HG02938 (cell line): ENCODE results near the gene NOPCHAP1.
A peak's percentile ranks its signal among the peaks of the same experiment; 100 is the strongest.
"Not testable (repeated sequence)": the region's sequence is repeated elsewhere in the genome, so short reads cannot be mapped to it uniquely, and the experiment has no call there.

Experiments used
- ATAC-seq: cut with Tn5 transposase; IDR thresholded peaks from one replicate; pipeline ENCODE4 v1.9.1; 2021; ENCODE audit warnings: mild to moderate bottlenecking, moderate library complexity; ENCODE audit not compliant: unreplicated experiment

NOPCHAP1 gene, protein sequence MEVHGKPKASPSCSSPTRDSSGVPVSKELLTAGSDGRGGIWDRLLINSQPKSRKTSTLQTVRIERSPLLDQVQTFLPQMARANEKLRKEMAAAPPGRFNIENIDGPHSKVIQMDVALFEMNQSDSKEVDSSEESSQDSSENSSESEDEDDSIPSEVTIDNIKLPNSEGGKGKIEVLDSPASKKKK

DNA sequence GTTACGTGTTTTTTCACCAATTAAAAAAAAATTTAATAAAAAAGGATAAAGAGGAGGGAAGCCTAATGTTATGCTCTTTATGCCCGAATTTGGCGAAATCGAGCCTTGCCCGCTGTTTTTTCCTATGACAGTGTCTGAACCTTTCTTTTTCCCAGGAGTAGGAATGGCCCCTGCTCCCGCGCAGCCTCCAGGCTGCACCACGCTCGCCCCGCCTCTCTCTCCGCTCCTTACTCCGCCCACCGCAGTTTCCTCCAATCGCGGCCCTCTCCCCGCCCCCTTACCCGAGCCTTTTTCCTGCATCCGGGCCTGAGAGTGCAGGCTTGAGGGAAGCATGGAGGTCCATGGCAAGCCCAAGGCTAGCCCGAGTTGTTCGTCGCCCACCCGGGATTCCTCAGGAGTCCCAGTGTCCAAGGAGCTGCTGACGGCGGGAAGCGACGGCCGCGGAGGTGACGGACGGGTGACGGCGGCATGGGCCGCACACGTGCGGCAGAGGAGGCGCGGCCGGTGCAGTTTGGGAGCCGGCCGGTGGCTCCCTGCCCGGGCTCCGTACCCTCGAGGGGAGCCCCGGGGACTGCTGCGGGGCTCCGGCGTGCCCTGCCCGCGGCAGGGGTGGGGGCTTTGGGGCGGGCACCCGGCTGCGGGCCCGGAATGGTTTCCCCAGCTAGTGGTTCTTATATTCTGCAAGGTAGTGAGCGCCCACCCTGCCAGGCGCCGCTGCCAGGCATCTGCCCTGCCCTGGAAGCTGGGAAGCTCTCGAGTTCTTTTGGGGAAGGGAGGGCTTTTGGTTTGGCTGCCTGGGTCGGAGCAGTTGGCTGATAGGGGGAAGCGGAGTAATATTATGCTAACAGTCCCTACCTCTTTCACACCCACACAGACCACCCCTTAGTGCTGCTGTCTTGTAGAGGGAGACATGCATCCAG lies at the start of gene NOPCHAP1:
Gene NOPCHAP1, plus strand, starts transcription at position 295 of the 920 bp plus-strand sequence. Its CDS starts 37 bp downstream, at position 332.
- peak; percentile 95 for ATAC-seq

DNA sequence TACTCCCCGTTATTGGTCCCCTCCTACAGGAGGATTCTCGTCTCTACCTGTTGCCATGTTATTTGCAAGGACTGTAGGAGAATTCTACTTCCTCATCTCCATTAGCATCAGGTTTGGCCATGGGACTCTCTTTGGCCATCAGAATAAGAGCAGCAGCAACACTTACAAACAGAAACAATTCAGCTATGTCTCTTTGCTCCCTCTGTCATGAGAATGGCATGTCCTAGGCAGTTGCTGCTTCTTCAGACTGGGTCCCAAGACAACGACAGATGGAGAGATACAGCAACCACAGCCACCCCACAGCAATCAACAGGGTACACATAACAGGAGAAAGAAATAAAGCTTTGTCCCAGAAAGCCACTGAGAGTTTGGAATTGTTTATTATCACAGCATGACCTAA lies 47.7 kb upstream of the NOPCHAP1 start:
- no peak for ATAC-seq

DNA sequence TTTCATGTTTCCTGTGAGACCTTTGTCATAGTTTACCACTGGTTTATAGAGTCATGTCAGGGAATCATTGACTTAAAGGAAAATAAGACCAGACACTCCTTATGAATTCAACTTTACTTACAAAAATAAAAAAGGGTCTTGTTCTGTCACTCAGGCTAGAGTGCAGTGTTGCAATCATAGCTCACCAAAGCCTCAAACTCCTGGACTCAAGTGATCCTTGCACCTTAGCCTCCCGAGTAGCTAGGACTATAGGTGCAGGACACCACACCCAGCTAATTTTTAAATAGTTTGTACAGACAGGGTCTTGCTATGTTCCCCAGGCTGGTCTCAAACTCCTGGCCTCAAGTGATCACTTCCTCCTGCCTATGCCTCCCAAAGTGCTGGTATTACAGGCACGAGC lies 47.0 kb upstream of the NOPCHAP1 start:
- ATAC-seq: no peak

DNA sequence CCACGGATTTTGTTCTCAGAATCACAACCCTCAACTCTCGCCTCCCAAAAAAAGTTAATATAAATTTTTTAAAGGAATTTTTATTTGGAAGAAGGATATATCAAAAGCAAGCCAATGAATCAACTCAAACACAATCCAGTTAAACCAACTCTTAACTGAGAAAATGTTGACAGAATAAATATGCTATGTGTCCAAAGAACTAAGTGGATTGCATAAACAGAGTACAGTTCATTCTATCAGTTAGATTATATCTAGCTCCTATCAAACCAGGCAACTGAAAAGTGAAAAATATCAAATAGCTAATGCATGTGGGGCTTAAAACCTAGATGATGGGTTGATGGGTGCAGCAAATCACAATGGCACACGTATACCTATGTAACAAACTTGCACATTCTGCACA lies 44.7 kb upstream of the NOPCHAP1 start:
- ATAC-seq: no peak

DNA sequence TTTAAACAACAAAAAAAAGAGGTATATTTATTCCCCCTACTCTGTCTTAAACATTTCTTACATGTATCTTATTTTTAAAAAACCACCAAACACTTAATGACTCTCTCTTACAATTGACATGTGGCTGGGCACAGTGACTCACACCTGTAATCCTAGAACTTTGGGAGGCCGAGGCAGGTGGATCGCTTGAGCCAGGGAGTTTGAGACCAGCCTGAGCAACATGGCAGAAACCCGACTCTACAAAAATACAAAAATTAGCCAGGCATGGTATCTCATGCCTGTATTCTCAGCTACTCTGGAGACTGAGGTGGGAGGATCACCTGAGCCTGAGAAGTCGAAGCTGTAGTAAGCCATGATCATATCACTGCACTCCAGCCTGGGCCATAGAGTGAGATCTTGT lies 44.0 kb upstream of the NOPCHAP1 start:
- ATAC-seq: no peak

DNA sequence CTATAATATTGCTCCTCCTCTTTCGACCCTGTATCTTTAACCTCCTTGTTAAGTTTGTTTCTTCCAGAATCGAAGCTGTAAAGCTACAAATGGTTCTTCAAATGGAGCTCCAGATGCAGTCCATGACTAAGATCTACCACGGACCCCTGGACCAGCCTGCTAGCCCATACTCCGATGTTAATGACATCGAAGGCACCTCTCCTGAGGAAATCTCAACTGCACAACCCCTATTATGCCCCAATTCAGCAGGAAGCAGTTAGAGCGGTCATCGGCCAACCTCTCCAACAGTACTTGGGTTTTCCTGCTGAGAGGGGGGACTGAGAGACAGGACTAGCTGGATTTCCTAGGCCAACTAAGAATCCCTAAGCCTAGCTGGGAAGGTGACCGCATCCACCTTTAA lies 42.7 kb upstream of the NOPCHAP1 start:
- not testable (repeated sequence) for ATAC-seq

DNA sequence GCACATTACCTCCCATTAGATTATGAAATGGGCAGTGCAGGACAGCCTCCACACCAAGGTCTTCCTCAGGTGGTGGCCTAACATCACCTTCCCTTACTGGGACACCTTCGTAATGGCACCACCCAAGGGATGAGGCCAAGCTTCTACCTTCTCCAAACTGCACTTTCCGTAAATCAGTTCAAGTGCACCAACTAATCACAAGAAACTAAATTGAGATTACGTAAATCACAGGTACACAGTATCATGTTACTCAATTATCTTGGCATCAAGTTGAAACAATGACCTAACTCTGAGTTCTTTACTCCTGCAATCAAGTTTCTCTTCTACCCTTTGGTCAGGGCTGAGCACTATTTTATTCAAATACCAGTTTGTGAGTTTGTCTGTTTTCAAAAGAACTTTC lies 41.9 kb upstream of the NOPCHAP1 start:
- no peak for ATAC-seq

DNA sequence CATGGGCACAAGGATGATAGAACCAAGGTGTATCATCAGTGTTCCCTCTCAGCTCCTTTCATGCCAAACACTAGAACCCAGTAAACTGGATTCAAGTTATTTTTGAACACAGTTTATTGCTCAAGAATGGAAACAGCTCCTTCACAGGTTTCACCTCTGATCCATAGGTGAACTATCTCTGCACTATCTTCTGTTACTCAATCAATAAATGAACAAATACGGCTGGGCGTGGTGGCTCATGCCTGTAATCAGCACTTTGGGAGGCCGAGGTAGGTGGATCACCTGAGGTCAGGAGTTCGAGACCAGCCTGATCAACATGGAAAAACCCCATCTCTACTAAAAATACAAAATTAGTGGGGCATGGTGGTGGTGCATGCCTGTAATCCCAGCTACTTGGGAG lies 37.4 kb upstream of the NOPCHAP1 start:
- ATAC-seq: not testable (repeated sequence)

DNA sequence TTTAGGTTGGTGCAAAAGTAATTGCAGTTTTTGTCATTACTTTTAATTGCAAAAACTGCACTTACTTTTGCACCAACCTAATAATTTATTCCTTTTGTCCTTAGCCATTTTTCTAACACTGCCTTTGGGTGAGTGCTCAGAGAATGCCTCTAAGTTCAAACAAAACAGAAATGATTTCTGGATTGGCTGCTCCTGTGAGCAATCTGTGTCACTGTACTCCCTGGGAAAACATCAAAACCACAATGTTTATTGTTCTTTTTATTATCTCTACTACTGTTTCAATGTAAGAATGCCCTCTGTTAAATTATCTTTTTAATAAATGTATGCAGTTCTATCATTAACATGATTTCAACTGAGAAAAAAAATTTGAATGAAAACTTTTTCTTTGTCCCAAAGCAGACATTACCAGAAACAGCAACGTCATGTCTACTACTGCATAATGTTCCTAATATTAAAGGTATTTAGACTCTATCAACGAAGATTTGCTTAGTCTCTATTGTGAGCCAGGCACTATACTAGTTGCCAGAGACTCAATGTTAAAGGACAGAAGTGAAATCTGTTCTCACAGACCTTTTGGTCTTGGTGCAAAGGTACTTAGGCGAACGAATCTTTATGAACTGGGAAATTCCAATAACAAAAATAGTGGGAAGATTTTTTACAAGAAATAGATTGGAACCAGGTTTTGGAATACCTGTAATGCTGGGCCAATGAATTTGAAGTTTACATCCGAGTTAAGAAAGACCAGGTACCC lies 34.2 kb upstream of the NOPCHAP1 start:
- ATAC-seq: no peak

DNA sequence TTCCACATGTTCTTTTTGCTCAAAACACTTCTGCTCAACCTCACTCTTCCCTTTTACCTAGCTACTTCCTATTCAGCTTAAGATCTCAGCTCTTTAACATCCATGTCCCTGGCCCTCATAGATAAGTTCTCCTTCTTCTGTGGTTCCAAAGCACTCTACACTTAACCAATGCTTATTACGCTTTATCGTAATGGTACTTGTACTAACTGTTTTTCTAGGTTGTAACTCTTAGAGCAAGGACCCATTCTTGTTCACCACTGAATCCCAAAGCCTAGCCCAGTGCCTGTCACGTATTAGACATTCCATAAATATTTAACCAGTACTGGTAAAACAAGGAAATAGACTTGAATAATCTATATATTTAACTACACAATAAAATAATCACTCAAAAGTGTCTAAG lies 33.3 kb upstream of the NOPCHAP1 start:
- no peak for ATAC-seq

DNA sequence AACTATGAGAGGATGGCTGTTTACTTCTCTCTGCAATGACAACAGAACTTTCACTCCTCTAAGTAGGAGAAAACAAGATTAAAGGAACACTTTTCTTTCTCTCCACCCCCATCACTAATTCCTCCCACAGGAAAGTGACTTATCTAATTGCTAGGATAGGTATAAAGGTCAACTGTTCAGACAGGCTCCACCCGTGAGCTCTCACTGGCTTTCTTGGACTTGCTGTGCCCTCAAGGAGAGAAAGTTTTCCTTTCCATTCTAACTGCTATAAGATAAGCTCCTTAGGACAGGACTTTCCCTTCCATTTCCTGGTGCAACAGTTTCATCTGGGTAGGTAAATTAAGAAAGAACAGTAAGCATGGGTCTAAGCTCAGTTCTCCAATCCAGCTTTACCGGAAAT lies 32.8 kb upstream of the NOPCHAP1 start:
- no peak for ATAC-seq

DNA sequence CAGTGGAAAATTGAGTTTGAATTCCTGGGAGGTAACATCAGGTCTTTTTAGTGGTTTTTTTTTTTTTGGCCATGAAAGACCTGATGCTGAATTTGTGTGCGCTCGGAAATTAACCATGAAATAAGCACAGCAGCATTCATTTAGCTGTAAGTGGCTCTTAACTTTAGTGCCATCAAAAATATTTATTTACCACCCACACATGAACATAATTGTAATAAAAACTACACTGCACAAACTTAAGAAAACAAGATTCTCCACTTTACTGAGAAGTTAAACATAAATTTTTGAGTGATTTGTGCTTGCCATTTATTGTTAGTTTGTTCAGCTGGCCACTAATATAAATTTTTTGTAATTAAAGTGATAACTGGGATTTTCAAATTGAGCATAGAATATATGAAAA lies 30.4 kb upstream of the NOPCHAP1 start:
- ATAC-seq: no peak

DNA sequence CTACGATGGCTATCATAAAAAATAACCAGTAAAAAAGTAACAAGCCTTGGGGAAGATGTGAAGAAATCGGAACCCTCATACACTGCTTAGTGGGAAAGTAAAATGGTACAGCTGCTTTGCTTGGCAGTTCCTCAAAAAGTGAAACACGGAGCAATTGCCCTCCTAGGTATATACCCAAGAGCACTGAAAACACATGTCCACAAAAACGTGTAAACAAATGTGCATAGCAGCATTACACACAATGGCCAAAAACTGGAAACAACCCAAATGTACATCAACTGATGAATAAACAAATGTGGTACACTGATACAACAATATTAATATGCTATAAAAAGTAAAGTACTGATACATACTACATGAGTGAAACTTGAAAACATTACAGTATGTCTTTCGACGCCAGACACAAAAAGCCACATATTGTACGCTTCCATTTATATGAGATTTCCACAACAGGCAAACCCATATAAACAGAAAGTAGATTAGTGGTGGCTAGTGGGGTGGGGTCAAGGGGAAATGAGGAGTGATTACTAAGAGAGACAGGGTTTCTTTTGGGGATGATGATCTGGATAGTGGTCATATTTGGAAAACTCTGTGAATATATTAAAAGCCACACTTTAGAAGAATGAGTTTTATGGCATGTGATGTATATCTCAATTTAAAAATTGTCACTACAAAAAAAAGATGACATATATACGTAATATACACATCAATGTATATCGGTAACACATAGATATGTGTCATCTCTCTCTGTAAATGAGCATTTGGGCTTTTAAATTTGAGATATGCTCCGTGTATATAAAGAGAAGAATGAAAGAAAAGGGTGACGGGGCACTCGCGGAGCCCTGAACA lies 29.0 kb upstream of the NOPCHAP1 start:
- ATAC-seq: no peak

DNA sequence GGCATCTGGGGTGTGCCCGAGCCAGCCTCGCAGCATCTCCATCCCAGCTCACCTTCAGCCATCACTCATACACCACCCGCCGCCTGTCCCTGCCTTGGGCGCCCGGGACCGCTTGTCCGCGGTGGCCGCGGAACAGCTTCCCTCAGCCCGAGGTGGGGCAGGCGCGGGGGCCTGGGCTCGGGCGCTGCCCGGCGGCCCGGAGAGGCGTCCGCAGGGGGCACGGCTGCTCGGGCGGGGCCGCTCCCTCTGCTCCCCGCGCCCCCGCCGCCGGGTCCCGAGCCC lies 28.5 kb upstream of the NOPCHAP1 start:
- peak; percentile 20 for ATAC-seq

DNA sequence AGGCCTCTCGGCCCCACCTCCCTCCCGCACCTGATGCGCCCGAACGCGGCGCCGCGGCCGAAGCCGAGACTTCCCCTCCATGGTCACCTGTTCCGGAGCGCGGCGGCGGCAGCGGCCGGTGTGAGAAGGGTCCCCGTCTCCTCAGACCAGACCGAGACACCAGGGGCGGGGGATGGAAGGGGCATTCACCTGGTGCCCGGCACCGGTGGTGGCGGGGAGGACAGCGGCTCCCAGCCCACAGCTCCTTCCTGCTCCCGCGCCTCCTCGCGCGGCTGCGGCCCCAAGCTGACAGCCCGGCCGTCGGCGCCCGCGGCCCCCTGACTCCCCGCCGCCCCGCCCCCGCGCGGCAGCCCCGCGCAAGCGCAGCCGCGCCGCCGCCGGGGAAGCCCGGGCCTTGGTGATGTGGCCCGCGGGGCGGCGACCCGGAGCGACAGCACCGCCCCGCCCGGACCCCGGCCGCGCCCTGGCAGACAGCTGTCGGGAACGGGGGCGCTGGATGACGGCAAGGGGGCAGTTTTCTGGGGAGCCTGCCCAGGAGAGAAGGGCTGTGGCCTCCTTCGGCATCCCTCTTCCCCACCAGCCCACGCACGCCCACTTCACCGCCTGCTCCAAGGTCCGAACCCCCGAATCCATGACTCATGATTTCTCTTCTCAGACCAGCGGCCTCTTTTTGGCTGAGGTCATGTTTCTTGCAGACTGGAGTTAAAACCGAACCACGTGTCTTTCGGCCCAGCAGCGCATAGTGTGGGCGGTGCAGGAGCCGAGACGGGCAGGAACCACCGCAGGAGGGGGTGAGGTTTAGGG lies 27.9 kb upstream of the NOPCHAP1 start, which contains the start of gene SLC41A2:
Gene SLC41A2, minus strand, starts transcription at position 290 of the 804 bp plus-strand sequence. CDS start 29,763 bp downstream, outside the sequence.
- peak; percentile 67 for ATAC-seq

DNA sequence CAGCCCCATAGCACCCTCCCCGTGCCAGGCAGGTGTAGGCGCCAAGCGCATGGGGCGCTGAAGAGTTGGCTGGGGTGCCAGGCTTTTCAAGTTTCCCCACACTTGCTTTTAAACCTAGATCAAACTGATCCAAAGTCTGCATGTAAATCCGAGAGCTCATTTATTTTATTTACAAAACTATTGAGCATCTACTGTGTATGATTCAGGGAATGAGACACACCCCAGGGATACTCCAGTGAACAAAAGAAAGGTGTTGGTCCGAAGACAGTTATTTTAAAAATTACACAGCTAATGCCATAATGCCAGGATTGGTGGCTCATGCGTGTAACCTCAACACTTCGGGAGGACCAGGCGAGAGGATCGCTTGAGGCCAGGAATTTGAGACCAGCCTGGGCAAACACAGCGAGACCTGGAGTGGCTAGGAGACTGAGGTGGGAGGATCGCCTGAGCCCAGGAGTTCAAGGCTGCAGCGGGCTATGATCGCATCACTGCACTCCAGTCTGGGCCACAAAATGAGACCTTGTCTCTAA lies 27.2 kb upstream of the NOPCHAP1 start:
- no peak for ATAC-seq

DNA sequence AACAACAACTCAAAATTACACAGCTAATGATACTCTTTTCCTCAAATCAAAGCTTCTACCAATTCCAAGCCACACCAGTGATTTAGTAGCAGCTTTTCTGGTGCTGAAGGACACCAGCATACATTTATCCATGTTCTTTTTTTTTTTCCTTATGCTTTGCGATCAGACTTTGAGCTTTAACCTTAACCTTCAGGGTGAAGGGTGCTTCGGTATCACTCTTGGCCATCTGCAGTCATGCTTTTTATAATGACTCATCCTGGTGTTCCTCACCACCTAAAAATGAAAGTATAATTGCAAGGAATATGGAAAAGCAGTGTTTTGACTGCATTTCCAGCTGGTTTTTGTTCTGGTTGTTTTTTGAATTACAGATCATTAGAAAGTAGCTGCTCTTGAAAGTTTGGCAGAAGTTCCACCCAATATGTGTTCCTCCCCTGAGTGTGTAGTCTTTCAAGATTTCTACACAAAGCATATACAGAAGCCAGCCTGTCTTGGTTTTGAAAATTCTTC lies 26.7 kb upstream of the NOPCHAP1 start:
- ATAC-seq: no peak

DNA sequence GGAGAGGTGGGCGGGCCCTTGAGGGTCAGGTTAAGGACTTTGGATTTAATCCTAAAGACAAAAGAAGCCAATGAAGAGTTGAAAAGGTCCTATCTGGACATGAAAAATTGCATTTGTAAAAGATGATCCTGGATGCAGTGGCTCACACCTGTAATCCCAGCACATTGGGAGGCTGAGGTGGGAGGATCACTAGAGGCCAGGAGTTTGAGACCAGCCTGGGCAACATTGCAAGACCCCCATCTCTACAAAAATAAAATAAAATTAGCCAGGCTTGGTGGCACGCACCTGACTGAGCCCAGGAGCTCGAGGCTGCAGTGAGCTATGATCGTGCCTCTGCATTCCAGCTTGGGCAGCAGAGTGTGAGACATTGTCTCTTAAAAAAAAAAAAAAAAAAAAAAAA lies 25.7 kb upstream of the NOPCHAP1 start:
- no peak for ATAC-seq

DNA sequence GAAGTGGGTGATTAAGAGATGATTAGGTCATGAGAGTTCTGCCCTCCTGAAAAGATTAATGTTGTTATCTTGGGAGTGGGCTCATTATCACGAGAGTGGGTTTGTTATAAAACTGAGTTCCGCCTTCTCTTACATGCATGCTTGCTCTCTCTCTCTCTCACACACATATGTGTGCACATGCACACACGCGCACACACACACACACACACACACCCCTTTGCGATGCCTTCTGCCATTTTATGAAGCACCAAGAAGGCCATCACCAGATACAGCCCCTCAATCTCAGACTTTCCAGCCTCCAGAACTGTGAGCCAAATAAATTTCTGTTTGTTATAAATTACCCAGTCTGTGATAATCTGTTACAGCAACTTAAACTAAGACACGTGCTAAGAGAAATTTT lies 22.4 kb upstream of the NOPCHAP1 start:
- ATAC-seq: no peak
